Mesendoderm (in vitro differentiated cells): ENCODE results near the gene ULBP3.
"Not testable (repeated sequence)": the region's sequence is repeated elsewhere in the genome, so short reads cannot be mapped to it uniquely, and the experiment has no call there.

Source experiments
- DNase-seq: peaks from one replicate; pipeline ENCODE4 v3.0.0; 2013
- H2AK5ac ChIP-seq: 2 replicates; pipeline ENCODE4 v1.6.1; 2013; ENCODE audit warnings: low read length, inconsistent platforms
- H2BK120ac ChIP-seq: 2 replicates; pipeline ENCODE4 v1.6.1; 2013; ENCODE audit warnings: low read depth, mild to moderate bottlenecking, low read length, moderate library complexity, mixed read lengths
- H2BK15ac ChIP-seq: replicated peaks from 2 replicates; pipeline ENCODE4 v1.6.1; 2013; ENCODE audit warnings: low read depth, mild to moderate bottlenecking, moderate library complexity
- H2BK5ac ChIP-seq: 2 replicates; pipeline ENCODE4 v1.6.1; 2013; ENCODE audit warnings: low read length, inconsistent platforms
- H3K18ac ChIP-seq: 2 replicates; pipeline ENCODE4 v1.6.1; 2013; ENCODE audit warnings: mild to moderate bottlenecking, low read length, mixed read lengths
- H3K23ac ChIP-seq: one replicate; pipeline ENCODE4 v1.6.1; 2013; ENCODE audit warnings: low read length
- H3K27ac ChIP-seq: 2 replicates; pipeline ENCODE4 v1.5.1; 2013; ENCODE audit warnings: low read depth, mild to moderate bottlenecking, inconsistent platforms, low read length, moderate library complexity
- H3K27me3 ChIP-seq: 2 replicates; pipeline ENCODE4 v1.6.1; 2013; ENCODE audit warnings: low read length, control low read depth, mild to moderate bottlenecking, inconsistent platforms; ENCODE audit not compliant: insufficient read depth, poor library complexity
- H3K36me3 ChIP-seq: 2 replicates; pipeline ENCODE4 v1.6.1; 2013; ENCODE audit warnings: low read length, inconsistent platforms; ENCODE audit not compliant: control insufficient read depth, insufficient read depth
- H3K4ac ChIP-seq: one replicate; pipeline ENCODE4 v1.6.1; 2013; ENCODE audit warnings: low read depth, mild to moderate bottlenecking, low read length, moderate library complexity
- H3K4me1 ChIP-seq: 2 replicates; pipeline ENCODE4 v1.6.1; 2013; ENCODE audit warnings: low read depth, low read length, inconsistent platforms; ENCODE audit not compliant: control insufficient read depth
- H3K4me2 ChIP-seq: 2 replicates; pipeline ENCODE4 v1.6.1; 2013; ENCODE audit warnings: low read length
- H3K4me3 ChIP-seq: 2 replicates; pipeline ENCODE4 v1.5.1; 2013; ENCODE audit warnings: mild to moderate bottlenecking, low read length
- H3K56ac ChIP-seq: one replicate; pipeline ENCODE4 v1.6.1; 2013; ENCODE audit warnings: low read length
- H3K79me1 ChIP-seq: 2 replicates; pipeline ENCODE4 v1.6.1; 2013; ENCODE audit warnings: low read length, inconsistent platforms
- H3K79me2 ChIP-seq: 2 replicates; pipeline ENCODE4 v1.6.1; 2013; ENCODE audit warnings: mild to moderate bottlenecking, low read length; ENCODE audit not compliant: control insufficient read depth, insufficient read depth
- H3K9ac ChIP-seq: 2 replicates; pipeline ENCODE4 v1.6.1; 2013; ENCODE audit warnings: low read length, inconsistent platforms
- H4K5ac ChIP-seq: one replicate; pipeline ENCODE4 v1.6.1; 2013; ENCODE audit warnings: low read length
- H4K8ac ChIP-seq: one replicate; pipeline ENCODE4 v1.6.1; 2013; ENCODE audit warnings: low read depth, mild to moderate bottlenecking, control low read depth, low read length, moderate library complexity
- WGBS: extraction: QIAGEN DNeasy Blood & Tissue Kit; methylation state at CpG from one replicate; pipeline ENCODE4 v1.1.7; 2013; ENCODE audit warnings: low lambda C conversion rate, missing lambda C conversion rate; ENCODE audit not compliant: insufficient coverage; ENCODE audit errors: extremely low coverage; 5-methylcytosine and 5-hydroxymethylcytosine counted together

ULBP3 gene

GRCh38 chr6:150024646-150025155 is 44.2 kb downstream of the ULBP3 start:
- Histone ChIP-seq H4K5ac (no peak overlapping the region), H3K18ac (no peak overlapping the region), H2AK5ac (no peak overlapping the region), H3K4me3 (no peak overlapping the region), H3K4me1 (no peaks in the 10 kb centered on the region), H3K27ac (no peak overlapping the region), H3K56ac (no peak overlapping the region), H3K23ac (no peak overlapping the region), H3K27me3 (no peaks in the 10 kb centered on the region), H4K8ac (no peak overlapping the region), H2BK120ac (no peak overlapping the region), H2BK5ac (no peak overlapping the region), H3K36me3 (no peaks in the 10 kb centered on the region), H3K79me2 (no peaks in the 10 kb centered on the region), H2BK15ac (no peak overlapping the region), H3K9ac (no peak overlapping the region), H3K4me2 (no peak overlapping the region), H3K4ac (no peak overlapping the region), H3K79me1 (no peaks in the 10 kb centered on the region)
- DNase-seq: no peak
- no CpG with 5 or more reads among the region's 11 CpGs for WGBS

DNA sequence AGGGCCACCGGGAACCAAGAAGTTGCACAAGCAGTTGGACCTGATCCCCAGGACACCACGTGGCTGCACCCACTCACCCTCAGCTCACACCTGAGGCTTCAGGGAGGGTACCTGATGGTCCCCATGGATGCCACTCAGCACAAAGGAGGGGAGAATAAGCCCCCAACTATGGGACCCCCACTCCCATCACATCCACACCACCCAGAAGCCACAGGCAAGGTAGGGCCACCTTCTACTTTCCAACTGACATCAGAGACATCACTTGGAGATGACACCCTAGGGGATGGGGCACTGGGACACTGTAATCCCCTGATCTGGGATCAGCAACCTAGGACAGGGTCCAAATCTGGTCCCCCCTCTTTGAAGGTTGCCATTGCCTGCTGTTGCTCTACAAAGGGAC is 44.9 kb downstream of the ULBP3 start:
- not testable (repeated sequence) for H3K4me2 ChIP-seq, H2AK5ac ChIP-seq, H3K9ac ChIP-seq, H2BK5ac ChIP-seq, H3K18ac ChIP-seq, DNase-seq, H2BK15ac ChIP-seq, H3K79me1 ChIP-seq, H3K4me1 ChIP-seq, H2BK120ac ChIP-seq, H3K36me3 ChIP-seq, H3K4ac ChIP-seq, H4K5ac ChIP-seq, H3K27me3 ChIP-seq, H3K23ac ChIP-seq, H4K8ac ChIP-seq, H3K79me2 ChIP-seq, H3K56ac ChIP-seq, H3K27ac ChIP-seq, H3K4me3 ChIP-seq
- no CpG with 5 or more reads among the region's 2 CpGs for whole genome bisulfite sequencing

- H3K27ac ChIP-seq, H2BK120ac ChIP-seq, H3K36me3 ChIP-seq: not testable (repeated sequence)
Measured at GRCh38 chr6:150021870-150022269, 47.1 kb downstream of the ULBP3 start.

DNA sequence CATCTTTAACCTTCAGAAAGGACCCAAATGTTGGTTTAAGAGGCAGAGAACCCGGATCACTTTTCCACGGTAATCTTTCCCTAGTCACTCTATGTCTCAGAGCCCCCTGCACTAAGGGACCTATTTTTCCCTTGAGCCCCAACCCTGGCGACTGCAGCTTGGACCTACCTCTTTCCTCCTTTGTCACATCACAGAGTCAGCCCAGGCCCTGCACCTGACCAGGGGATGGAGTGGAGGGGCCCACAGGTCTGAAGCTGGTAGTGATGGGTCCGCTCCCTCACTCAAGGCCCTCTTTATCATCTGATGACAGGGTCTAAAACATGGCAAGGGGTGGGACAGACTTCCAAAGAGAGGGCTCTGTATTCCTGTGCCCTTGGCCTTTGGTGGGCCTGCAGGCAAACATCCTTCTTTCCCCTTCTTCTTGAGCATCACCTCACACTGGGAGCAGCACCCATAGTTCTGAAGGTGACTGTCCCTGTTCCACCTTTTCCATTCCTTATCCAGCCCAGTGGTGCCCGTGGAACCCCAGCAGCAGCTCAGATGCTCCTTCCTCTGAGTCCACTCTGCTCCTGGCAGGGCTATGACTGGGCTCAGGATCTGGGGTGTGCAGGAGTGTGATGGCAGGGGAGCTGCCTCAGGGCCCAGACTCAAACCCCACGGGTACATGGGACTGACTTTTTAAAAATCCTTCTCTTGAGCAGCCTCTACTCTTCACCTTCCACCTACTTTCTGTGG is 49.9 kb downstream of the ULBP3 start:
- no peaks in the 10 kb centered on the region for H3K4me1 ChIP-seq
- WGBS: no CpG with 5 or more reads among the region's 6 CpGs
- no peak overlapping the region for H4K8ac ChIP-seq
- no peak overlapping the region for H3K23ac ChIP-seq
- no peak overlapping the region for H4K5ac ChIP-seq
- no peak overlapping the region for H2BK15ac ChIP-seq
- H2BK5ac ChIP-seq: no peak overlapping the region
- peaks cover 5% of the 10 kb centered on the region for H3K27me3 ChIP-seq
- no peak overlapping the region for H2BK120ac ChIP-seq
- H3K4me2 ChIP-seq: no peak overlapping the region
- no peak overlapping the region for H3K27ac ChIP-seq
- no peak overlapping the region for H3K9ac ChIP-seq
- no peak for DNase-seq
- H3K4ac ChIP-seq: no peak overlapping the region
- no peaks in the 10 kb centered on the region for H3K36me3 ChIP-seq
- no peaks in the 10 kb centered on the region for H3K79me2 ChIP-seq
- H3K4me3 ChIP-seq: no peak overlapping the region
- H3K79me1 ChIP-seq: no peaks in the 10 kb centered on the region
- no peak overlapping the region for H2AK5ac ChIP-seq
- H3K56ac ChIP-seq: no peak overlapping the region
- H3K18ac ChIP-seq: no peak overlapping the region

More at GRCh38 chr6:150021870-150022269, 47.1 kb downstream of the ULBP3 start:
- H2AK5ac ChIP-seq, H3K79me1 ChIP-seq, H3K23ac ChIP-seq, H4K5ac ChIP-seq, H3K4me3 ChIP-seq, H3K27me3 ChIP-seq, H3K18ac ChIP-seq, DNase-seq, H3K9ac ChIP-seq, H3K4me2 ChIP-seq, H3K56ac ChIP-seq, H3K4me1 ChIP-seq, H3K4ac ChIP-seq, H4K8ac ChIP-seq, H2BK15ac ChIP-seq, H2BK5ac ChIP-seq, H3K79me2 ChIP-seq: not testable (repeated sequence)
- no CpG with 5 or more reads among the region's 6 CpGs for WGBS

DNA sequence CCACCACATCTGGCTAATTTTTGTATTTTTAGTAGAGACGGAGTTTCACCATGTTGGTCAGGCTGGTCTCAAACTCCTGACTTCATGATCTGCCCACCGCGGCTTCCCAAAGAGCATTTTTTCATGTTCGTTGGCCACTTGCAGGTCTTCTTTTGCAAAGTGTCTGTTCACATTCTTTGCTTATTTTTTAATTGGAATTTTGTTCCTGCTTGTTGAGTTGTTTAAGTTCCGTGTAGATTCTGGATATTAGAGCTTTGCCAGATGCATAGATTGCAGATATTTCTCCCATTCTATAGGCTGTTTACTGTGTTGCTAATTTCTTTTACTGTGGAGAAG is 51.8 kb downstream of the ULBP3 start:
- not testable (repeated sequence) for H2BK5ac ChIP-seq, H2BK15ac ChIP-seq, H4K8ac ChIP-seq, H3K36me3 ChIP-seq, H3K18ac ChIP-seq, H3K23ac ChIP-seq, H3K79me2 ChIP-seq, H3K79me1 ChIP-seq, H4K5ac ChIP-seq, H2AK5ac ChIP-seq, H3K4me3 ChIP-seq, H3K4me2 ChIP-seq, DNase-seq, H3K9ac ChIP-seq, H3K4ac ChIP-seq, H2BK120ac ChIP-seq, H3K56ac ChIP-seq, H3K27ac ChIP-seq, H3K4me1 ChIP-seq
- H3K27me3 ChIP-seq: peaks cover 15% of the 10 kb centered on the region
- WGBS: no CpG with 5 or more reads among the region's 5 CpGs
